Pancreas (tissue), 10 donors: Measurements from ENCODE around the gene PRSS3. TPM values are rescaled to one million over a fixed set of nuclear protein-coding genes. Genes with fewer than 3 reads are reported as not detected.

Experiments
- ATAC-seq, 4 donors: fragments of 200-7000 bp; cut with Tn5 transposase; one replicate each; pipeline versions ENCODE4 v1.8.0 to v1.9.1; 2020; ENCODE audit warnings: mild to moderate bottlenecking in 4 of 4, moderate library complexity in 4 of 4
- DNase-seq, 6 donors: peaks; one replicate each; pipeline ENCODE4 v3.0.0-alpha.2; 2020
- FAIRE-seq: peaks from 2 replicates; lab custom pipeline; 2012; peaks lifted over from hg19 to GRCh38; lab: Jason Lieb, UNC
- H3K27ac ChIP-seq, 4 donors: fragments of 200-600 bp; sonication (generic); 1 replicate in 3 of 4; 2 replicates in 1 of 4; pipeline versions ENCODE4 v1.5.0 to v1.8.0; 2020
- H3K27me3 ChIP-seq, 4 donors: fragments of 200-600 bp; one replicate each; pipeline ENCODE4 v1.8.0; 2021
- H3K36me3 ChIP-seq, 3 donors: fragments of 200-600 bp; sonication (generic) in 1 of 3; one replicate each; pipeline versions ENCODE4 v1.5.0 to v1.8.0; 2020 to 2021
- H3K4me1 ChIP-seq, 3 donors: fragments of 200-600 bp; one replicate each; pipeline ENCODE4 v1.8.0; 2021
- H3K4me3 ChIP-seq, 4 donors: fragments of 200-600 bp; sonication (generic) in 2 of 4; one replicate each; pipeline versions ENCODE4 v1.5.0 to v1.8.0; 2020 to 2021
- H3K9me3 ChIP-seq, 4 donors: fragments of 200-600 bp; one replicate each; pipeline ENCODE4 v1.8.0; 2021
- CTCF ChIP-seq, 4 donors: fragments of 200-600 bp; sonication (generic) in 3 of 4; IDR thresholded peaks; one replicate each; pipeline versions ENCODE4 v1.5.0 to v1.8.0; 2021; ENCODE audit warnings: antibody characterized with exemption in 4 of 4
- WGBS, 2 donors: extraction: QIAGEN DNeasy Blood & Tissue Kit; methylation state at CpG; one replicate each; pipeline ENCODE4 v1.1.7; 2013; 5-methylcytosine and 5-hydroxymethylcytosine counted together
- intact Hi-C, 3 donors: fragments of 100-400 bp; cut with DNase I; formaldehyde crosslinking; loops; one replicate each; pipeline versions ENCODE4 v1.11.1 to v1.14.2; 2022
- polyA plus RNA-seq, 2 donors: library from polyadenylated mRNA; stranded (reverse); fragments of 200-250 nt; gene quantifications; one replicate each; pipeline ENCODE4 v1.2.3, GENCODE V29; 2013
- total RNA-seq, 6 donors: library from RNA; stranded (reverse); fragmentation: NEBNext Ultra II Directional in 4 of 6; extraction: Animal tissue kit (Norgen Biotek cat#: 25700) in 4 of 6; gene quantifications; one replicate each; pipeline versions ENCODE4 v1.2.1 to v1.2.4, GENCODE V29; 2021 to 2023
- donor health status: healthy with polysubstance abuse.
- donor health status: DM: no; HTN: no; CAD: no; lungs with moderate emphysema.
- donor health status: DM: no; HTN: no; CAD: no.
- donor health status: control.
- donor health status: control.
- donor health status: Bipolar disorder and iron deficiency.
- donor health status: DM: yes; HTN: yes; CAD: no.
- donor health status: DM: no; HTN: no; CAD: no.
- donor health status: DM: no; HTN: no; CAD: no.
- donor health status: DM: yes; HTN: yes; CAD: no.

The PRSS3 gene
- total and polyA plus RNA-seq, 8 donors: 341 to 5,218 (median 1,394) TPM

GRCh38 chr9:33809506-33809905 lies 14.1 kb downstream of the PRSS3 start:
- intact Hi-C loops: no loop called here
- WGBS, 2 donors: 89 to 100% methylated on average over 1 of the region's 1 CpG
- no peaks in the 10 kb centered on the region for H3K9me3 ChIP-seq
- no peak for TF ChIP-seq CTCF (IDR thresholded peaks at IDR 0.05)
- no peak for ATAC-seq
- H3K36me3 ChIP-seq: no peaks in the 10 kb centered on the region
- no peaks in the 10 kb centered on the region for H3K27me3 ChIP-seq
- peaks cover 33 to 48% (median 34%) of the 10 kb centered on the region in 3 donors for H3K4me1 ChIP-seq
- peak overlapping the region in 2 of 4 donors; percentile 27 to 28 for H3K27ac ChIP-seq
- DNase-seq: no peak
- no peak overlapping the region for H3K4me3 ChIP-seq
- no peak for FAIRE-seq

GRCh38 chr9:33813712-33814641 lies 18.6 kb downstream of the PRSS3 start:
- DNase-seq (no peak), ATAC-seq (no peak), FAIRE-seq (peak; percentile 91)
- no peaks in the 10 kb centered on the region for H3K9me3 ChIP-seq
- no peak overlapping the region for H3K4me3 ChIP-seq
- no peaks in the 10 kb centered on the region for H3K27me3 ChIP-seq
- peak overlapping the region in 2 of 4 donors; percentile 99 for H3K27ac ChIP-seq
- peak; percentile 53 to 64 (median 60) for TF ChIP-seq CTCF (IDR thresholded peaks at IDR 0.05)
- H3K4me1 ChIP-seq: peaks cover 11 to 38% (median 20%) of the 10 kb centered on the region in 3 donors
- intact Hi-C loops: no loop called here
- H3K36me3 ChIP-seq: no peaks in the 10 kb centered on the region
- WGBS, 2 donors: 59 to 60% methylated on average over 8 of the region's 8 CpGs

GRCh38 chr9:33815781-33816180 lies 20.4 kb downstream of the PRSS3 start:
- FAIRE-seq: no peak

GRCh38 chr9:33816327-33817252 lies 21.2 kb downstream of the PRSS3 start, which contains the start of gene UBE2R2:
TSS of gene UBE2R2 (plus strand) at chr9:33817160. CDS start at chr9:33817758, 598 bp downstream.
- Histone ChIP-seq H3K4me3 (peak within 1 kb of the TSS; percentile 66 to 93 (median 76)), H3K9me3 (no peaks in the 10 kb centered on the region), H3K27ac (peak within 1 kb of the TSS; percentile 89 to 99 (median 96)), H3K4me1 (peaks cover 6 to 39% (median 20%) of the 10 kb centered on the region in 3 donors), H3K27me3 (no peaks in the 10 kb centered on the region), H3K36me3 (no peaks in the 10 kb centered on the region)
- ATAC-seq (peak; percentile 81 to 89 (median 84)), DNase-seq (peak; percentile 91 to 95 (median 92)), FAIRE-seq (no peak)
- 3 to 4% methylated on average over 27 to 52 of the region's 66 CpGs for WGBS, 2 donors
- intact Hi-C loops: loop anchor here in 1 of 3 donors (5.0 kb wide), 1 partner anchor 36 kb away; no protein-coding TSS in a partner anchor
- no peak for TF ChIP-seq CTCF (IDR thresholded peaks at IDR 0.05)

More at GRCh38 chr9:33815781-33816180, 20.4 kb downstream of the PRSS3 start:
- 93 to 94% methylated on average over 7 of the region's 7 CpGs for WGBS, 2 donors
- ATAC-seq (no peak), DNase-seq (no peak)
- Histone ChIP-seq H3K9me3 (no peaks in the 10 kb centered on the region), H3K27me3 (no peaks in the 10 kb centered on the region), H3K36me3 (no peaks in the 10 kb centered on the region), H3K27ac (peak overlapping the region; percentile 89 to 99 (median 96)), H3K4me3 (no peak overlapping the region), H3K4me1 (peaks cover 6 to 33% (median 14%) of the 10 kb centered on the region in 3 donors)
- no peak for TF ChIP-seq CTCF (IDR thresholded peaks at IDR 0.05)
- intact Hi-C loops: loop anchor here in 1 of 3 donors (5.0 kb wide), 1 partner anchor 37 kb away; no protein-coding TSS in a partner anchor
